ENCODE measurements around the gene RASA3. TPM values are rescaled to one million over a fixed set of nuclear protein-coding genes. Genes with fewer than 3 reads are reported as not detected.
A peak's percentile ranks its signal among the peaks of the same experiment; 100 is the strongest.
"Not testable (repeated sequence)": the region's sequence is repeated elsewhere in the genome, so short reads cannot be mapped to it uniquely, and the experiment has no call there.

RASA3 gene
- total RNA-seq, 6 experiments from 2014 or later = 3.5 to 7.9 (median 4.6) TPM

DNA sequence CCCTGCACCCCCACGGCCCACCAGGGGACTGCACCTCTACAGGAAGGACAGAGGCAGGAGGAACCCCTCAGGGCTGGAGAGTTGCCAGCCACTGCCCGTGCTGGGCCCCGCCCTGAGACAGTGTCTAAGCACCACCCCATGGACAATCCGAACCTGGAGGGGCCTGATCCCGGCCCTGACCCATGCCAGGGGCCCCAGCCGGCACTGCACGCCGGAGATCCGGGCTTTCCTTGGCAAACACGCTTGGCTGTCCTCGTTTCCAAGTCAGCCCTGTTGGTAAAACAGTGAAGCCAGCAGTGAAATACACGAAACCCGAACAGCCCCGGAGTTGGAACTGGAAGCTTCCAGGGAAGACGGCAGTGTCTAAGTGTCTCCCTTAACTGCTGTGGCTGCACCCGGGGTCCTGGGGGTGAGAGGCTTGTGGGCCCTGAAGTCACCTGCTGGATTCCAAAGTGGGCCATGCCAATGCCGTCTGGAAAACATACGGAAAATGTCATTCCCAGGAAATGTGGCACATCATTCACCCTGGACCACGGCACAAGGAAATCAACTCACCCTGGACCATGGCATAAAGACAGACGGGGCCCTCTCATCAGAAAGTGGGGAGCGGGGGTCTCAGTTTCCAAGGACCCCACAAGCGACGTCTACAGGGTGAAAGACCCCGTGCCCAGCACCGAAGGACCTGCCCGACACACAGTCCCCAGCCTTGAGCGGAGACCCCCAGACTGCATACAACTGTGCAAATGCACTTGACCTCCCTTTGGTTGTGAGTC lies 30.9 kb downstream of the RASA3 start:
- TF ChIP-seq, protein P1, sequence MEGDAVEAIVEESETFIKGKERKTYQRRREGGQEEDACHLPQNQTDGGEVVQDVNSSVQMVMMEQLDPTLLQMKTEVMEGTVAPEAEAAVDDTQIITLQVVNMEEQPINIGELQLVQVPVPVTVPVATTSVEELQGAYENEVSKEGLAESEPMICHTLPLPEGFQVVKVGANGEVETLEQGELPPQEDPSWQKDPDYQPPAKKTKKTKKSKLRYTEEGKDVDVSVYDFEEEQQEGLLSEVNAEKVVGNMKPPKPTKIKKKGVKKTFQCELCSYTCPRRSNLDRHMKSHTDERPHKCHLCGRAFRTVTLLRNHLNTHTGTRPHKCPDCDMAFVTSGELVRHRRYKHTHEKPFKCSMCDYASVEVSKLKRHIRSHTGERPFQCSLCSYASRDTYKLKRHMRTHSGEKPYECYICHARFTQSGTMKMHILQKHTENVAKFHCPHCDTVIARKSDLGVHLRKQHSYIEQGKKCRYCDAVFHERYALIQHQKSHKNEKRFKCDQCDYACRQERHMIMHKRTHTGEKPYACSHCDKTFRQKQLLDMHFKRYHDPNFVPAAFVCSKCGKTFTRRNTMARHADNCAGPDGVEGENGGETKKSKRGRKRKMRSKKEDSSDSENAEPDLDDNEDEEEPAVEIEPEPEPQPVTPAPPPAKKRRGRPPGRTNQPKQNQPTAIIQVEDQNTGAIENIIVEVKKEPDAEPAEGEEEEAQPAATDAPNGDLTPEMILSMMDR (IDR thresholded peaks at IDR 0.05) = no peak
- no peak for TF ChIP-seq POLR2A (IDR thresholded peaks at IDR 0.05)
- Histone ChIP-seq H3K4me1 (no peaks in the 10 kb centered on the region), H3K27me3 (no peaks in the 10 kb centered on the region), H3K36me3 (no peaks in the 10 kb centered on the region), H3K9me3 (no peaks in the 10 kb centered on the region), H3K27ac (no peak overlapping the region), H3K4me3 (no peak overlapping the region)
- WGBS (ENCODE audit: insufficient coverage, low coverage, low lambda C conversion rate, missing lambda C conversion rate) = 70% methylated on average over 2 of the region's 27 CpGs
- intact Hi-C loops (cut with DNase I) = no loop called here
- ATAC-seq (peak in 1 of 4 donors; percentile 11), DNase-seq (peak; percentile 19 to 45 (median 44))

DNA sequence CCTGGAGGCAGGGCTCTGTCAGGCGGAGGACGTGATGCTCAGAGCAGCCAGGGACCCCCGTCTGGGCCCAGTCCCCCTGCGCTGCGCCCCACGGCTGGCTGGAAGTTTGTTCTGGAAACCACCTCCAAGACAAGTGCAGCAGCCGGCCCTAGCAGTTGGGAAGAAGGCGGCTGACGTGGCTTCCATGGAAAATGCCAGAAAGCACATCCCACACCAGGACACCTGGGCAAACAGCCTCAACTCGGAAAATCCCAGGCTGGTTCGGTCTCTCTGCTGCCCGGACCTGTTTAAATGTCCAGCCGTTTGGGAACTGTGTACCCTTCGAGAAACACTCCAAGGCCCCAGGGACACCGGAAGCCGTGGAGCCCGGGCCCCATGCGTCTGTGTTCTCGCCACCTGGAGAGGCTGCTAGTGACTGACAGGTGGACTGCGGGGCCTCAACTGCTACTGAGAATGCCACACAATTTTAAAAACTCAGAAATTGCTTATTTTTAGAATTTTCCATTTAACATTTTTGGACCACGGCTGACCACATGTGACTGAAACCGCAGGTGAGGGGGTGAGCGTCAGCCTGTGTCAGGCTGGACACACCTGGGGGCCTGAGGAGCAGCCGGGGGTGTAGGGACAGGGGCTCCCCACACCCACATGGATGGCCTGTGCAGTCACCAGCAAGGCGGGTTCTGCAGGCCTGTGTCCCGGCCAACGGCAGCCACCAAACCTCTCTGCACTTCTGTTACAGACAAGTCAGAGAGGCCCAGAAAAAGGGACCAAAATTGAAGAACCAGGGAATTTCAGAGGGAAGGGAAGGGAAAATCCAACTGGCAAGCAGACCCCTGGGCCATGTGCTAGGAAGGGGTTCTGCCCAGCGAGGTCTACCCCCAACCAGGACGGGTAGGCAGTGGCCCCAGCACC lies 31.7 kb downstream of the RASA3 start:
- Histone ChIP-seq H3K27me3 (no peaks in the 10 kb centered on the region), H3K4me1 (no peaks in the 10 kb centered on the region), H3K36me3 (no peaks in the 10 kb centered on the region), H3K9me3 (no peaks in the 10 kb centered on the region), H3K27ac (no peak overlapping the region), H3K4me3 (no peak overlapping the region)
- TF ChIP-seq POLR2A (IDR thresholded peaks at IDR 0.05) = no peak
- intact Hi-C loops (cut with DNase I) = no loop called here
- WGBS (ENCODE audit: insufficient coverage, low coverage, low lambda C conversion rate, missing lambda C conversion rate) = 68% methylated on average over 12 of the region's 29 CpGs
- peak in 1 of 4 donors; percentile 9 for ATAC-seq
- DNase-seq = peak; percentile 20 to 46 (median 44)

DNA sequence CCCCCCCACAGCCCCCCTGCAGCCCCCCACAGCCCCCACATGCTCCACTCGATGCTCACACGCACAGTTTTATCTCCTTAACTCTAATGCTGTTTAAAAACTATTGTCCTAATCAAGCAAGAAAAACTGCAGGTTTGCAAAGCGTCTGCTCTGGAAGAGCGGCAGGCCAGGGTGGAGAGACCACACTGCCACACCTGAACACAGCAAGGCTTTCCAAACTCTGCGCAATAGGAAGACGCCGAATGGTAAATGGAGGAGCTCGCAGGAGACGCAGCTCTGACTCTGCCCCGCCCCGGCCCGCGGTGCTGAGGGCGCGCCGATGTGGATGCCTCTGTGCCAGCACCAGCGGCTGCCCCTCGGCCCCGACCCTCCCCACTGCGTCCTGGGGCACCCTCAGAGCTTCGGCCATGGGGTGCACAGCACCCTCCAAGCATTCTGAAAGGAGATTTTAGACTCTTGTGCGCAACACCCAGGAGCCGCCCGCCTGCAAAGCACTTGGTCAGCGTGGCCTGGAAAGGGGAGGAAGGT lies 32.4 kb downstream of the RASA3 start:
- Histone ChIP-seq H3K9me3 (no peaks in the 10 kb centered on the region), H3K27me3 (no peaks in the 10 kb centered on the region), H3K27ac (no peak overlapping the region), H3K4me3 (no peak overlapping the region), H3K36me3 (no peaks in the 10 kb centered on the region), H3K4me1 (no peaks in the 10 kb centered on the region)
- ATAC-seq (peak in 2 of 4 donors; percentile 24 to 31), DNase-seq (peak; percentile 11 to 42 (median 31))
- TF ChIP-seq POLR2A (IDR thresholded peaks at IDR 0.05) = no peak
- TF ChIP-seq, protein P1 (IDR thresholded peaks at IDR 0.05) = no peak
- WGBS (ENCODE audit: insufficient coverage, low coverage, low lambda C conversion rate, missing lambda C conversion rate) = 32% methylated on average over 4 of the region's 25 CpGs
- intact Hi-C loops (cut with DNase I) = no loop called here

DNA sequence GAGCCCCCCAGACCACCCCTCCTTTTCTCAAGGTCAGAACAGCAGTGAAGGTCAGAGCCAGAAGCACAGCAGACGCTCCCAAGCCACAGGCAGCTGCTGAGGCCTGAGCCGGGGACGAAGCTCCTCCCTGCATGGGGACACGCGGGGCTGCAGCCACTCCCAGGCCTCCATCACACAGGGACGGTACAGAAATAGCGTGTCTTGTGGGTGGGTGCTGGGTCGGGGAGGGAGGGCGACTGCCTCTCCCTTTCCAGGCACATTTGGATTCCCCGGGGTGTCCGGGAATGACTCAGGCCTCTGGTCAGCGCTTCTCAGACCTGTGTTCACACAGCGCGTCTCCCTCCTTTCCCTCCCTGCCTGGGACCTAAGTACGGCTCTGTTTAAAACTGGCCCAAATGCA lies 33.2 kb downstream of the RASA3 start:
- DNase-seq (peak in 2 of 3 donors; percentile 43 to 44), ATAC-seq (peak; percentile 15 to 55 (median 21))
- TF ChIP-seq POLR2A (IDR thresholded peaks at IDR 0.05) = no peak
- TF ChIP-seq, protein P1 (IDR thresholded peaks at IDR 0.05) = no peak
- Histone ChIP-seq H3K27me3 (no peaks in the 10 kb centered on the region), H3K4me1 (no peaks in the 10 kb centered on the region), H3K9me3 (no peaks in the 10 kb centered on the region), H3K27ac (no peak overlapping the region), H3K4me3 (no peak overlapping the region), H3K36me3 (no peaks in the 10 kb centered on the region)
- intact Hi-C loops (cut with DNase I) = no loop called here
- WGBS (ENCODE audit: insufficient coverage, low coverage, low lambda C conversion rate, missing lambda C conversion rate) = no CpG with 5 or more reads among the region's 15 CpGs

DNA sequence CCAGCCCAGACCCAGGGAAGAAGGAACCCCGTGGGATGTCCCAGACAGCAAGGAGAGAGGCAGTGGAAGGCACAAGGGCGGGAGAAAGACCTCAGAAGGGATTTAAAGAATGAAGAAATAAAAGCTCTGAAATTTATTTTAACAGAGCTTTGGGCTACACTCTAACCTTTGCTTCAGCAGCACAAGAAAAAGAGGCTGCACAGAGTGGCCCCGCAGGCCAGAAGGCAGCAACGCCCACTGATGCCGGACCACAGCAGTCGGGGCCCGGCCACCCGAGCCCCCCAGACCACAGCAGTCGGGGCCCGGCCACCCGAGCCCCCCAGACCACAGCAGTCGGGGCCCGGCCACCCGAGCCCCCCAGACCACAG lies 33.8 kb downstream of the RASA3 start:
- H3K36me3 ChIP-seq; DNase-seq; H3K9me3 ChIP-seq; intact Hi-C loops (cut with DNase I); H3K27ac ChIP-seq; H3K4me3 ChIP-seq; H3K4me1 ChIP-seq; H3K27me3 ChIP-seq; ATAC-seq: not testable (repeated sequence)
- WGBS (ENCODE audit: insufficient coverage, low coverage, low lambda C conversion rate, missing lambda C conversion rate) = 54% methylated on average over 2 of the region's 14 CpGs

Measured in right lobe of liver (tissue), 6 donors.